ENCODE measurements around the gene AP2A1. TPM values are rescaled to one million over a fixed set of nuclear protein-coding genes. Genes with fewer than 3 reads are reported as not detected.
A peak's percentile ranks its signal among the peaks of the same experiment; 100 is the strongest.

The AP2A1 gene
- total and polyA plus RNA-seq, 2 of the 13 experiments (the other 11 are each of a cell fraction or from before 2014, with no cell fraction given), result 22.7 to 39.7 TPM

GRCh38 chr19:49808711-49809159 is 41.9 kb downstream of the AP2A1 start:
- DNase-seq (ENCODE audit: low spot score) (peak; percentile 59), ATAC-seq (peak; percentile 46), FAIRE-seq (no peak)
- H3K4me2 ChIP-seq (ENCODE audit: low read depth, low read length), result peak overlapping the region; percentile 79
- BruUV-seq (replicated peaks), result no TSS peak
- in situ Hi-C loops (cut with HindIII; ENCODE audit: extremely low pct_ligation_motif_present, low pct_unique_long_range_greater_than_20kb), result no loop called here
- H3K9ac ChIP-seq (ENCODE audit: insufficient read depth, low read depth, low read length), result peak overlapping the region; percentile 52
- no peaks in the 10 kb centered on the region for H3K9me3 ChIP-seq (ENCODE audit: low read length)
- H3K4me3 ChIP-seq (replicated peaks in 1 of 3; ENCODE audit: insufficient read depth in 1 of 3, low read depth in 2 of 3, low read length in 3 of 3), result peak overlapping the region; percentile 54 to 72 (median 62); a peak in 5 of 6 replicates
- peaks cover under 1 to 3% of the 10 kb centered on the region in 2 experiments; a peak in 1 of 5 replicates for H3K36me3 ChIP-seq (replicated peaks in 1 of 2; ENCODE audit: control insufficient read depth in 1 of 2, insufficient read depth in 2 of 2, low read length in 2 of 2)
- H3K27ac ChIP-seq (ENCODE audit: extremely low read length, insufficient read depth, low read length), result no peak overlapping the region
- no peak overlapping the region for H2AFZ ChIP-seq (ENCODE audit: low read length)
- H4K20me1 ChIP-seq (ENCODE audit: insufficient read depth, low read length), result no peaks in the 10 kb centered on the region
- intact Hi-C loops (cut with micrococcal nuclease; ENCODE audit: unreplicated experiment), result no loop called here
- ChIA-PET CTCF (ENCODE audit: low intra/inter-chr PET ratio, low total read pairs) (no interaction called here), POLR2A (interaction anchor here (0.6 to 0.9 kb wide), 2 partner anchors 37 to 228 kb away, joined by 3 to 4 read pairs; partner anchors contain the start of gene NOSIP)
- H3K4me1 ChIP-seq (ENCODE audit: insufficient read depth, low read length), result peaks cover 14% of the 10 kb centered on the region
- no peaks in the 10 kb centered on the region for H3K27me3 ChIP-seq (ENCODE audit: control insufficient read depth in 1 of 2, insufficient read depth in 2 of 2, low read length in 2 of 2)
- H3K79me2 ChIP-seq (ENCODE audit: insufficient read depth, low read length), result no peaks in the 10 kb centered on the region
- 25% methylated on average over 27 of the region's 31 CpGs for WGBS (ENCODE audit: low lambda C conversion rate)
- TF ChIP-seq RBM39 (IDR thresholded peaks at IDR 0.05; ENCODE audit: low read depth, low read length, poor library complexity, severe bottlenecking) (peak; percentile 22), POLR2AphosphoS5 (IDR thresholded peaks at IDR 0.05; ENCODE audit: low read depth, low read length) (no peak), SETDB1 (CRISPR knock-in tag; IDR thresholded peaks at IDR 0.05; ENCODE audit: borderline replicate concordance) (no peak), PRDM10 (CRISPR knock-in tag; IDR thresholded peaks at IDR 0.05; ENCODE audit: low read depth) (no peak), ZNF740 (CRISPR knock-in tag; IDR thresholded peaks at IDR 0.05) (no peak), ZNF547 (CRISPR knock-in tag; IDR thresholded peaks at IDR 0.05) (no peak), EZH2 (conservative IDR thresholded peaks at IDR 0.05; ENCODE audit: low read depth, low read length) (no peak), SP4 (CRISPR knock-in tag; IDR thresholded peaks at IDR 0.05) (peak; percentile 4; the same call in 1 of the 2 replicates), ZKSCAN1 (IDR thresholded peaks at IDR 0.05; ENCODE audit: low read length) (no peak), KLF16 (CRISPR knock-in tag; IDR thresholded peaks at IDR 0.05) (no peak), ZBTB33 (CRISPR knock-in tag; IDR thresholded peaks at IDR 0.05) (peak; percentile 38; the same call in 1 of the 2 replicates), KAT7 (CRISPR knock-in tag; IDR thresholded peaks at IDR 0.05; ENCODE audit: borderline replicate concordance) (0 out of 2 replicates have a peak, but pooled peaks have one; percentile 18), NCOA1 (CRISPR knock-in tag; IDR thresholded peaks at IDR 0.05) (no peak), ZNF143 (CRISPR knock-in tag; IDR thresholded peaks at IDR 0.05) (no peak), ZSCAN20 (CRISPR knock-in tag; IDR thresholded peaks at IDR 0.05; ENCODE audit: borderline replicate concordance) (no peak), ZNF468 (CRISPR knock-in tag; IDR thresholded peaks at IDR 0.05) (no peak), ARHGAP35 (CRISPR knock-in tag; IDR thresholded peaks at IDR 0.05; ENCODE audit: borderline replicate concordance) (no peak), ZNF460 (CRISPR knock-in tag; IDR thresholded peaks at IDR 0.05; ENCODE audit: borderline replicate concordance) (no peak), ZNF784 (CRISPR knock-in tag; IDR thresholded peaks at IDR 0.05; ENCODE audit: borderline replicate concordance) (no peak)
